HEK293 (cell line): ENCODE measurements around the gene DPP6.
"Not testable (repeated sequence)": the region's sequence is repeated elsewhere in the genome, so short reads cannot be mapped to it uniquely, and the experiment has no call there.

ENCODE experiments used
- GLI4 ChIP-seq: fragments of 450-650 bp; formaldehyde crosslinking; IDR thresholded peaks from 2 replicates; pipeline ENCODE4 v1.5.1; 2016; ENCODE audit warnings: missing biosample characterization, missing genetic modification characterization
- ZNF274 ChIP-seq, 2 experiments: fragments of 200-500 bp in 1 of 2; fragments of 450-650 bp in 1 of 2; sonication (Bioruptor generic) in 1 of 2; formaldehyde crosslinking in 1 of 2; IDR thresholded peaks; 2 replicates each; pipeline versions ENCODE4 v1.5.1 to v1.6.1; 2014 to 2016; ENCODE audit warnings: borderline replicate concordance in 1 of 2, inconsistent platforms in 1 of 2, low read length in 1 of 2, missing biosample characterization in 1 of 2, missing genetic modification characterization in 1 of 2
- ZNF660 ChIP-seq: fragments of 450-650 bp; IDR thresholded peaks from 2 replicates; pipeline ENCODE4 v1.5.1; 2018; ENCODE audit warnings: missing biosample characterization, mild to moderate bottlenecking, missing genetic modification characterization

GRCh38 chr7:154054664-154055063 lies 2.5 kb downstream of the DPP6 start:
- TF ChIP-seq GLI4 (tag by site-specific recombination); ZNF660 (tag by site-specific recombination); ZNF274 (IDR thresholded peaks at IDR 0.05; ENCODE audit: low read length); ZNF274 (tag by site-specific recombination; IDR thresholded peaks at IDR 0.05; ENCODE audit: borderline replicate concordance): not testable (repeated sequence)
